ENCODE measurements around the gene ASB5.

Gene ASB5

GRCh38 chr4:176276710-176277109 lies 7.7 kb upstream of the ASB5 start:
- no peak for DNase-seq (ENCODE audit: low read depth)
- Histone ChIP-seq H3K4me3 (ENCODE audit: low read length) (no peak overlapping the region), H3K9me3 (ENCODE audit: control insufficient read depth, low read length) (no peaks in the 10 kb centered on the region), H3K36me3 (ENCODE audit: control insufficient read depth, insufficient read depth, low read length, severe bottlenecking) (no peaks in the 10 kb centered on the region), H3K27me3 (replicated peaks; ENCODE audit: control insufficient read depth, insufficient read depth, low read length) (no peaks in the 10 kb centered on the region), H3K9ac (ENCODE audit: low read length) (no peak overlapping the region), H3K4me1 (ENCODE audit: control insufficient read depth, insufficient read depth, low read length) (peaks cover 33% of the 10 kb centered on the region)

- H3K36me3 ChIP-seq (ENCODE audit: control insufficient read depth, insufficient read depth, low read length, severe bottlenecking), result no peaks in the 10 kb centered on the region
- DNase-seq (ENCODE audit: low read depth), result peak; percentile 69
These were observed 5.4 kb upstream of the ASB5 start for GRCh38 chr4:176274441-176274840.

GRCh38 chr4:176273736-176274135 lies 4.7 kb upstream of the ASB5 start:
- peak overlapping the region; percentile 78 for H3K9ac ChIP-seq (ENCODE audit: low read length)
- H3K36me3 ChIP-seq (ENCODE audit: control insufficient read depth, insufficient read depth, low read length, severe bottlenecking), result no peaks in the 10 kb centered on the region
- no peak overlapping the region for H3K4me3 ChIP-seq (ENCODE audit: low read length)
- peak; percentile 58 for DNase-seq (ENCODE audit: low read depth)
- no peaks in the 10 kb centered on the region for H3K9me3 ChIP-seq (ENCODE audit: control insufficient read depth, low read length)
- peaks cover 50% of the 10 kb centered on the region for H3K4me1 ChIP-seq (ENCODE audit: control insufficient read depth, insufficient read depth, low read length)
- no peaks in the 10 kb centered on the region for H3K27me3 ChIP-seq (replicated peaks; ENCODE audit: control insufficient read depth, insufficient read depth, low read length)

More at GRCh38 chr4:176274441-176274840, 5.4 kb upstream of the ASB5 start:
- Histone ChIP-seq H3K9me3 (ENCODE audit: control insufficient read depth, low read length) (no peaks in the 10 kb centered on the region), H3K4me1 (ENCODE audit: control insufficient read depth, insufficient read depth, low read length) (peaks cover 50% of the 10 kb centered on the region), H3K9ac (ENCODE audit: low read length) (peak overlapping the region; percentile 78), H3K4me3 (ENCODE audit: low read length) (no peak overlapping the region), H3K27me3 (replicated peaks; ENCODE audit: control insufficient read depth, insufficient read depth, low read length) (no peaks in the 10 kb centered on the region)

- Histone ChIP-seq H3K9me3 (ENCODE audit: control insufficient read depth, low read length) (no peaks in the 10 kb centered on the region), H3K27me3 (replicated peaks; ENCODE audit: control insufficient read depth, insufficient read depth, low read length) (no peaks in the 10 kb centered on the region), H3K36me3 (ENCODE audit: control insufficient read depth, insufficient read depth, low read length, severe bottlenecking) (no peaks in the 10 kb centered on the region), H3K9ac (ENCODE audit: low read length) (peak overlapping the region; percentile 63), H3K4me3 (ENCODE audit: low read length) (no peak overlapping the region), H3K4me1 (ENCODE audit: control insufficient read depth, insufficient read depth, low read length) (peaks cover 50% of the 10 kb centered on the region)
- DNase-seq (ENCODE audit: low read depth), result no peak
These were observed 3.8 kb upstream of the ASB5 start for GRCh38 chr4:176272799-176273198.

- Histone ChIP-seq H3K36me3 (ENCODE audit: control insufficient read depth, insufficient read depth, low read length, severe bottlenecking) (no peaks in the 10 kb centered on the region), H3K4me3 (ENCODE audit: low read length) (peak overlapping the region; percentile 52), H3K4me1 (ENCODE audit: control insufficient read depth, insufficient read depth, low read length) (peaks cover 44% of the 10 kb centered on the region), H3K9me3 (ENCODE audit: control insufficient read depth, low read length) (no peaks in the 10 kb centered on the region), H3K9ac (ENCODE audit: low read length) (peak overlapping the region; percentile 81), H3K27me3 (replicated peaks; ENCODE audit: control insufficient read depth, insufficient read depth, low read length) (no peaks in the 10 kb centered on the region)
- DNase-seq (ENCODE audit: low read depth), result peak; percentile 47
These were observed 2.7 kb upstream of the ASB5 start for GRCh38 chr4:176271749-176272148.

- Histone ChIP-seq H3K27me3 (replicated peaks; ENCODE audit: control insufficient read depth, insufficient read depth, low read length) (no peaks in the 10 kb centered on the region), H3K9ac (ENCODE audit: low read length) (peak overlapping the region; percentile 81), H3K9me3 (ENCODE audit: control insufficient read depth, low read length) (no peaks in the 10 kb centered on the region), H3K36me3 (ENCODE audit: control insufficient read depth, insufficient read depth, low read length, severe bottlenecking) (no peaks in the 10 kb centered on the region), H3K4me3 (ENCODE audit: low read length) (peak overlapping the region; percentile 52), H3K4me1 (ENCODE audit: control insufficient read depth, insufficient read depth, low read length) (peaks cover 44% of the 10 kb centered on the region)
- DNase-seq (ENCODE audit: low read depth), result peak; percentile 94
These were observed 1.6 kb upstream of the ASB5 start for GRCh38 chr4:176270669-176271068.

GRCh38 chr4:176266026-176266425 lies 3.0 kb downstream of the ASB5 start:
- Histone ChIP-seq H3K27me3 (replicated peaks; ENCODE audit: control insufficient read depth, insufficient read depth, low read length) (no peaks in the 10 kb centered on the region), H3K4me3 (ENCODE audit: low read length) (no peak overlapping the region), H3K9me3 (ENCODE audit: control insufficient read depth, low read length) (no peaks in the 10 kb centered on the region), H3K4me1 (ENCODE audit: control insufficient read depth, insufficient read depth, low read length) (peaks cover 16% of the 10 kb centered on the region), H3K36me3 (ENCODE audit: control insufficient read depth, insufficient read depth, low read length, severe bottlenecking) (no peaks in the 10 kb centered on the region), H3K9ac (ENCODE audit: low read length) (no peak overlapping the region)
- DNase-seq (ENCODE audit: low read depth), result no peak

GRCh38 chr4:176262243-176262642 lies 6.8 kb downstream of the ASB5 start:
- DNase-seq (ENCODE audit: low read depth), result no peak
- Histone ChIP-seq H3K36me3 (ENCODE audit: control insufficient read depth, insufficient read depth, low read length, severe bottlenecking) (no peaks in the 10 kb centered on the region), H3K4me3 (ENCODE audit: low read length) (no peak overlapping the region), H3K9me3 (ENCODE audit: control insufficient read depth, low read length) (no peaks in the 10 kb centered on the region), H3K9ac (ENCODE audit: low read length) (no peak overlapping the region), H3K4me1 (ENCODE audit: control insufficient read depth, insufficient read depth, low read length) (peaks cover 35% of the 10 kb centered on the region), H3K27me3 (replicated peaks; ENCODE audit: control insufficient read depth, insufficient read depth, low read length) (no peaks in the 10 kb centered on the region)

GRCh38 chr4:176261481-176261880 lies 7.5 kb downstream of the ASB5 start:
- no peaks in the 10 kb centered on the region for H3K36me3 ChIP-seq (ENCODE audit: control insufficient read depth, insufficient read depth, low read length, severe bottlenecking)
- H3K9me3 ChIP-seq (ENCODE audit: control insufficient read depth, low read length), result no peaks in the 10 kb centered on the region
- H3K4me1 ChIP-seq (ENCODE audit: control insufficient read depth, insufficient read depth, low read length), result peaks cover 42% of the 10 kb centered on the region
- peak overlapping the region; percentile 4 for H3K9ac ChIP-seq (ENCODE audit: low read length)
- no peaks in the 10 kb centered on the region for H3K27me3 ChIP-seq (replicated peaks; ENCODE audit: control insufficient read depth, insufficient read depth, low read length)
- peak; percentile 50 for DNase-seq (ENCODE audit: low read depth)
- no peak overlapping the region for H3K4me3 ChIP-seq (ENCODE audit: low read length)

GRCh38 chr4:176261018-176261417 lies 8.0 kb downstream of the ASB5 start:
- no peaks in the 10 kb centered on the region for H3K27me3 ChIP-seq (replicated peaks; ENCODE audit: control insufficient read depth, insufficient read depth, low read length)
- no peak overlapping the region for H3K4me3 ChIP-seq (ENCODE audit: low read length)
- no peaks in the 10 kb centered on the region for H3K36me3 ChIP-seq (ENCODE audit: control insufficient read depth, insufficient read depth, low read length, severe bottlenecking)
- peak overlapping the region; percentile 4 for H3K9ac ChIP-seq (ENCODE audit: low read length)
- peaks cover 42% of the 10 kb centered on the region for H3K4me1 ChIP-seq (ENCODE audit: control insufficient read depth, insufficient read depth, low read length)
- DNase-seq (ENCODE audit: low read depth), result no peak
- H3K9me3 ChIP-seq (ENCODE audit: control insufficient read depth, low read length), result no peaks in the 10 kb centered on the region

GRCh38 chr4:176259330-176260090 lies 9.5 kb downstream of the ASB5 start:
- peak overlapping the region; percentile 71 for H3K9ac ChIP-seq (ENCODE audit: low read length)
- no peaks in the 10 kb centered on the region for H3K36me3 ChIP-seq (ENCODE audit: control insufficient read depth, insufficient read depth, low read length, severe bottlenecking)
- no peaks in the 10 kb centered on the region for H3K9me3 ChIP-seq (ENCODE audit: control insufficient read depth, low read length)
- peak; percentile 85 for DNase-seq (ENCODE audit: low read depth)
- H3K4me1 ChIP-seq (ENCODE audit: control insufficient read depth, insufficient read depth, low read length), result peaks cover 42% of the 10 kb centered on the region
- no peaks in the 10 kb centered on the region for H3K27me3 ChIP-seq (replicated peaks; ENCODE audit: control insufficient read depth, insufficient read depth, low read length)
- peak overlapping the region; percentile 4 for H3K4me3 ChIP-seq (ENCODE audit: low read length)

GRCh38 chr4:176258135-176258534 lies 10.9 kb downstream of the ASB5 start:
- Histone ChIP-seq H3K27me3 (replicated peaks; ENCODE audit: control insufficient read depth, insufficient read depth, low read length) (no peaks in the 10 kb centered on the region), H3K4me1 (ENCODE audit: control insufficient read depth, insufficient read depth, low read length) (peaks cover 42% of the 10 kb centered on the region), H3K4me3 (ENCODE audit: low read length) (peak overlapping the region; percentile 15), H3K9me3 (ENCODE audit: control insufficient read depth, low read length) (no peaks in the 10 kb centered on the region), H3K9ac (ENCODE audit: low read length) (peak overlapping the region; percentile 71), H3K36me3 (ENCODE audit: control insufficient read depth, insufficient read depth, low read length, severe bottlenecking) (no peaks in the 10 kb centered on the region)
- no peak for DNase-seq (ENCODE audit: low read depth)
